Amniotic epithelial cell (primary cell): ENCODE measurements around the gene PARD3B.
A peak's percentile ranks its signal among the peaks of the same experiment; 100 is the strongest.

Experiments
- DNase-seq: peaks from one replicate; pipeline ENCODE4 v3.0.0-alpha.2; 2010; ENCODE audit warnings: low read depth

PARD3B gene

DNA sequence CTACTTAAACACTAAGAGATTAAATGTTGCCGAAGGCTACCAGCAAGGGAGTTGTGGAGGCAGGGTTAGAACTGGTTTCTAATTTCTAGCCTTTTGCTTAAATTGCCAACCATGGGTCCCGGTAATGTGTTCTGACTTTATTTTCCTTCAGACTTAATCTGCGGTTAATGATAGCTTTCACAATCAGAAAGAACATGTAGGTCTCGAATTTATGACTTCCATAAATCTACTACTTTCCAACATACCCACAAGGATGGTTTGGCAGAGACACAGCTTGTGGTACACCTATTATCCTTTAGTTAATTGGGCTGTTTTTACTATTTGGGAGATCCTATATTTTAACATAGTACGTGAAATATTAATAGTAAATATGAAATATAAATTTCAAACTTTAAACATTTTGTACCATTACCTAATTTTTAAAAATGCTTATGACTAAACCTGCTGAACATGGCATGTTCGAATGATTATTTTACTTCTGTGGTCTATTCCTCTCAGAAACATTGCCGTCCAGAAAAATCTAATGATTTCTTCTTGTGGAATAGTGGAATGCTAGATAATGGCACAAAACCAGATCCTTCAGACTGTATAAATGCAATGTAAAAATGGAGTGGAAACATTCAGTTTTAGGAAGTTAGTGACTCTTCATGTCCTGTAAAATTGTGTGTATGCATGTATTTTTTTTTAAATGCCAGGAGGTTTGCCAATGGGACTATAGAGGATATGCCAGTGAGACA lies 41.3 kb downstream of the PARD3B start:
- no peak for DNase-seq

DNA sequence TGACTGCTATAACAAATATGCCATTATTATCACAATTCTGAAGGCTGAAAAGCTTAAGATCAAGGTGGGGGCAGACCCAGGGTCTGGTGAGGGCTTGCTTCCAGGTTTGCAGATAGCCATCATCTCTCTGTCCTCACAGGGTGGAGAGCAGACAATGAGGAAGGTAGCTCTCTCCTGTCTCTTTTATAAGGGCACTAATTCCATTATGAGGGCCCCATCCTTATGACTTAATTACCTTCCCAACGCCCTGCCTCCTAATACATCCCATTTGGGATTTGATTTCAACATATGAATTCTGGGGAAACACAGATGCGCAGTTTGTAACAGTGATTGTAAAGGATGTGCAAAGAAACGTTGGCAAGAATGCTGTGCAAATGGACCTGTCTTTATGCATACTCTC lies 44.8 kb downstream of the PARD3B start:
- no peak for DNase-seq

DNA sequence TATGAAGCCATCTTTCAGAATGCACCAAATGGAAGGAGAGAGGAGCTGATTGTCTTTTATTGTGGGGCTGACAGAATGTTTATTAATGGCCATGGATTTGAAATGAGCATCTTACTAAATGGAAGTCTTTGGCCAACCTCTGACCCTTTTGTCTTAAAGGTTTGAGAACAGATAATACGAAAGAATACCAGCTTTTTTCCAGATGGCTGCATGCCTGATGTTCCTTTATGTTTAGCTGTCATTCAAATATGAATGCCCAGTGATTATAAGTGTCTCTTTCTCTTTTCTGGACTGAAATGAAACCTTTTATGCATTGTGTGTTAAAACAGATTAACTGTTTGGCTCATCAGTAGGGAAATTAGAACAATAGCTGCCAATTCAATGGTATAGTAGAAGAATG lies 46.0 kb downstream of the PARD3B start:
- no peak for DNase-seq

DNA sequence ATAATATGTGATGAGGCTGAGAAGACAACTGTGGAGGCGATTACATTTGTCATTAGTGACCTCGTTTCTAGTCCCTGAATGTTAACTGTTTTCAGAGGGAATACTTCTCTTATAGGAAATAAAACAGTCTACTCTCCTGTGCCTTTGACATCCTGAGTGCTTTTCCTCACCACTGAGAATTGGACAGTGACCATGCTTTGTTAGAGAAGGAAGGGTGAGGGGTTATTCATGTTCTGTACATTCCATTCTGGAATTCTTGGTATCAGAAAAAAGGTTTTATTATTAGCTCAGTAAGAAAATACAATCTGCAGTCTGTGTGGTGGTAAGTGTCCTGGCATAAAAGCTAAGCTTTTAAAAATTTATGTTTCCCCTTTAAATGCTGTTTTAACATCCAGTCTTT lies 58.8 kb downstream of the PARD3B start:
- DNase-seq, result peak; percentile 3

DNA sequence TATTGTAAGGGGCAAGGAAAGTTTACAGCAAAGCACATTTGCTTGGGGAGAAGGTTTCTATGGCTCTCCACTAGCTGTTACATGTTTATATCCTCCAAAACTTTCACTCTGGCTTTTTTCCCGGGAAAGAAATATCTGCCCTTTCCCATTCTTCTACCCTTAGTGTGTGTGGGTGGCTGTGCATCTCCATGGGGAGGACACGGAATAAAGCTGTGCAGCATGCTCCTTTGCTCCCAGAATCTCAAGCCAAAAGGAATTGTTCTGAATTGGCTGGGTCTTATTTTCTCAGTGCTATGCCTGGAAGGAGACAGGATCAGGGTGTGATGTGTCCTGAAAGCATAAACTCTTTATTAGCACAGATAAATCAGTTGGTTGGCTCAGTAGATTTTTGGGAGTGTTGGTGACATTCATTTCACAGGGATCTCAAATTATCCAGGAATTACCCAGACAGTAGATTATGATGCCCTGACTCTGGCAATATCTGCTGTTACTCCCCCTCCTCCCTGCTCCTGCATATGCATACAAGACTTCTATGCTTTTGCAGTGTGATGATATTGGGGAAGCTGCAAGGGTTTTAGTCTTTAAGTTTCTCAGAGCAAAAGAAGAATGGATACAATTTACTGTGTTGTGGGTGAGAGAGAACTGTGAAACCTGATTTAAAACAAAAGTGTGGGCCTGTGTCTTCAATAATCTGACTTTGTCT lies 63.1 kb downstream of the PARD3B start:
- no peak for DNase-seq

DNA sequence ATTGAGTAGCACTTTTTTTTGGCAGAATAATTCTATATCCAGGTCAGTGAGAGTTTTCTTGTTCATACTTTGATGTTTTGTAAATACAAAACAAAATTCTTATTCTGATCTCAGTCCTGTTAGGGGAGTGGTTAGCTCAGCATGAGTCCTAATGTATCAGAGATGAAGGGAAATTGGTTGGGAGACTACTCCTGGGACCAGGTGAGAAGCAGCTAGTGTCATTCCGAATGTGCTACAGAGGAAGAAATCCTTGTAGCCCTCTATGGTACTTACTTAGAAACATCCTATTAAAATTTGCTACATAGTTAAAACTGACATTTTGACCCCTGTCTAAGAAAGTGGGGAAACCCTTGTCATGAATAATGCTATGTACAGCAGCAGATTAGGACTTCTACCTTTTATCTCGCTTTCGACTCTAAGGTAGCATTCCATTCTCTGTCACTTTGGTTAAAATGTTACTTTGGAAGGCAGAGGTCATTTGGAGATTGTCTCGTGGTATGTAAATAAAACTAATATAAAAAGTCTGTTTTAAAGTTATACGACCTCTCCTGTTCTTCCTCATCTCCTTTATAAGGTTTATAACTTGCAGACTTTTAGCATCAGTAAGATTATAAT lies 65.8 kb downstream of the PARD3B start:
- DNase-seq, result no peak

DNA sequence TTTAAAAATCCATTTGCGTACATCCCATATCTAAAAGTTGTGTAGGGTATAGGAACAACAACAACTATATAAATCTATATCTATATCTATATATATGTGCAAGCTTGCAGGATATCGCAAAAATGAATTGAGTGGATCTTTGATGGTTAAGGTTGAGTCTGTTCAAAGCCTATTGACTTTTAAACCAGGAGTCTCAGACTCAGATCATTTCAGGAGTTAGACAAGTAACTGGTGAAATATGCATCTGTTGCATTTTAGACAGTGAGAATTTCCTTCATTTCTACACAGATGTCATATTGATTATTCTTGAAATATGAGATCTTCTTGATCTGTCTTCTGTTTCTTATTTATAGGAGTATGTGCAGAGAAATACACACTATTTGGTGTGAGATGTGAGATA lies 66.5 kb downstream of the PARD3B start:
- DNase-seq, result no peak

DNA sequence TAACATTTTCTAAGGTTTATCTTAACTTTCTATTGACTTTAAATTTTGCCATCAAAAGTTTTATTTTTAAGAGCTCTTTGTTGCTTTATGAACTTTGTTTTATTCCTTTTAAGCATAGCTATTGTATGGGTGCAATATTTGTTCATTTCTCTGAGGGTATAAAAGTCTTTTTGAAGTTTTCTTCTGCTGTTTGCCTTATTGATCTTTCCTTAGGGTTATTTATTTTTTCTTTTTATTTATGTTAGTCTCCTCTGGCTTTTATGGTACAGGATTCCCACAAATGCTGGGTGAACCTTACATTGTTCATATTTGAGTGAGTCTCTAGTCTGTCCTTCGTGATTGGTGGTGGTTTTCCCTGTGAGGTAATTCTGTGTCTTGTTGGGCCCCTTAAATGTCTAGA lies 68.4 kb downstream of the PARD3B start:
- DNase-seq, result no peak

DNA sequence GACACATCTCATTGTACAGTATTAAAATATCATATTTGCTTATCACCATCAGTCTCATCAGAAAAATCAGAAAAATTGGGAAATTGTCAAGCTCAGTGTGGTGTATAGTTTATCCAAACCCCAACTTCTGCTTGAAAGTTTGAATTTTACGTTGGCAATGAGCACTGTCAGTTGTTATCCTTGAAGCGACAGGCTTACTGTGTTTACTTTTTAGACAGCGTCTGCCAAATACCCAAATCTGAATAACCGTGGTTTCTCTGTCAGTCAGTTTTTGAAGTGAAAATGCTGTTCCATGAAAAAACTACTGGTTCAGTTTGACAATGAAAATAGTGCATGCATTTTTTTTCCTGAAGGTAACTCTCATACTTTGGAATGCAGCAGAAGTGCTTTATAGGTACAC lies 70.2 kb downstream of the PARD3B start:
- no peak for DNase-seq

DNA sequence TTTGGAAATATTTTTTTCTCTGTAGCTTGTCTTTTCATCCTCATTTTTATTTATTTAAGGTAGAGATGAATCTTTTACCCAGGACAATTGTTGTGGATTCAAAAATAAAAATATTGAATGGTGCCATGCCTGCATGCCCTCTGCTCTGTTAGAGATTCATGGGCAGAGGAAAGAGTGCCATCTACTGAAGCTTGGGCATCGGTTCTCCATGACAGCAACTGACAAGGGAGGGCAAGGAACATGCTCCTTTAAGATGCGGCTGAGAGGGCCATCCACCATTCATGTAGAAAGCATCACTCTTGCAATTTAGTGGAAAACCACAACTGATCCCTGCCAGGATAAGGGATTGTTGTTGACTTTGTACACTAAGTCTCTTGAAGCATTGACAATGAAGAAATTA lies 79.9 kb downstream of the PARD3B start:
- DNase-seq, result peak; percentile 21

DNA sequence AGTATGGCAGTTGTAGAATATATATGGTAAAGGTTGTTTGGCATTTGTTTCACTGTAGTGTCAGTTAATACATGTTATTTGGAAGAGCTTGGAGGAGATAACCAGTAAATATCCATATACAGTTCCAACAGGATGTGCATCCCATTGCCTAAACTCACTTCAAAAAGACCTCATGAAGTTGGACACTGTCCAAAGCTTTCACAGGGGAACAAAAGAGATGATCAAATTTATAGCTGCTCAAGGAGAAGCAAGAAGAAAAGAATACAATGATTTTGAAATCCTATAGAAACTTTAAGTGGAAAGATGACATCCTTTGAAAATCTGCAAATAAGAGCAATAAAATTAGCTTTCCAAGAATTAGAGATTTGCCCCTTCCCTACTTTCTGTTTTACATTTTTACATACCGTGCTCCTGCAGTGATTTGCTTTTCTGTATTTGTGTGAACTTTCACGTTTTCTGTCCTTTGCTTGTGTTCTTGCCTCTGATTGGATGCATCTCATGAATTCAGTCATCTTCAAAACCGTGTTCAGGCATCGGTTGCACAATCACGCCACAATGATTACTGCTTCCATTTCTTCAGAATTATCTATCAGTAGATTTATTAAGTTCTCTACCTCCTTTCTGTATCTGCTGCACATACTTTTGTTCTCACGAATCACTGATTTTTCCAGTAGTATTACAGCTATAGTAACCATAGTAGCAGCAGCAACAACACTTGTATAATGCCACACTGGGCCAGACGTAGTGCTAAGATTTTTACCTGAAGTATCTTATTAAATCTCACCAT lies 83.8 kb downstream of the PARD3B start:
- peak; percentile 29 for DNase-seq

DNA sequence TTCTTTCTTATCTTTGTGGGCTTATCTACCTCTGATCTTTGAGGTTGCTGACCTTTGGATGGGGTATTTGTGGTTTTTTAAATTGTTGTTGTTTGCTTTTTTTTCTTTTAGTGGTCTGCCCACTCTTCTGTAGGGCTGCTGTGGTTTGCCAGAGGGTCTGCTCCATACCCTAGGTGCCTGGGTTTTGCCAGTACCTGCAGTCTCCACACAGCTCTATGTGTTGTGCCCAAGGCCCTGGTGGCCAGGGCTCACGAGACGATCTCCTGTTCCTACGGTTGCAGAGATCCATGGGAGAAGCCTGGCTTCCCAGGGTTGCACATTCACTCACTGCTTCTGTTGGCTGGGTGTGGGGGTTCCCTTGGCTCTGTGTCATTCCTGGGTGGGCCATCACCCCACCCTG lies 87.1 kb downstream of the PARD3B start:
- DNase-seq, result no peak

DNA sequence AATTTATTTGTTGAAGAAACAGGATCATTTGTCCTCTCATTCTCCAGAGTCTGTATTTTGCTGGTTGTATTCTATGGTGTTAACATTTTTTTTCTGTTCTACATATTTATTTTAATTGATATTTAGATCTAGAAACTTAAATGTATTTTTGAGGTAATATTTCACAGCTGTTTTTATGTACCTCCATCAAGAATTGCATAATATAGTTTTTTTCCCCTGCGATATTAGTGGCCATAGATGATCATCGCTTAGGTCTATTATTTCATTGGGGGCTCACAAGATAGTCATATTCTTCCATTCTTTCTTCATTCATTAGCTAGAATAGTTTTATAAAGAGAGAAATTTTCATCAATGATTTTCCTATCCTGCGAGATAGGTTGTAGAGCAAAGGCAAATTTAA lies 89.3 kb downstream of the PARD3B start:
- no peak for DNase-seq

DNA sequence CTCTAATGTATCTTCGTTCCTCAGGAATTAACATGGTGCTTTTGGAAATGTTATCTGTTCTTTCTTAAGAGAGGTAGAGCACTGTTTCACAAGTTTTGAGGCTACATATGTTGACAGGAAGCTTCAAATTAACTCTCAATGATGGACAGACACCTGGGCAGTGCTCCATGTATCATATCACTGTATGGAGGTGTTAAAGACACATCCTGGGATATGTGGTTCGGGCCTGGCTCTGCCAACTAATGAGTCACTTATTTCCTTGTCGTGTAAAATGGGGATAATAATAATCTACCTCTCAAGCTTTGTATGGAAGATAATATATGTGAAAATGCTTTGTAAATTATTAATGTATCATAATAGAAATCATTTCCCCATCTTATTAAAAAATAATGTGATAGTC lies 90.2 kb downstream of the PARD3B start:
- no peak for DNase-seq

DNA sequence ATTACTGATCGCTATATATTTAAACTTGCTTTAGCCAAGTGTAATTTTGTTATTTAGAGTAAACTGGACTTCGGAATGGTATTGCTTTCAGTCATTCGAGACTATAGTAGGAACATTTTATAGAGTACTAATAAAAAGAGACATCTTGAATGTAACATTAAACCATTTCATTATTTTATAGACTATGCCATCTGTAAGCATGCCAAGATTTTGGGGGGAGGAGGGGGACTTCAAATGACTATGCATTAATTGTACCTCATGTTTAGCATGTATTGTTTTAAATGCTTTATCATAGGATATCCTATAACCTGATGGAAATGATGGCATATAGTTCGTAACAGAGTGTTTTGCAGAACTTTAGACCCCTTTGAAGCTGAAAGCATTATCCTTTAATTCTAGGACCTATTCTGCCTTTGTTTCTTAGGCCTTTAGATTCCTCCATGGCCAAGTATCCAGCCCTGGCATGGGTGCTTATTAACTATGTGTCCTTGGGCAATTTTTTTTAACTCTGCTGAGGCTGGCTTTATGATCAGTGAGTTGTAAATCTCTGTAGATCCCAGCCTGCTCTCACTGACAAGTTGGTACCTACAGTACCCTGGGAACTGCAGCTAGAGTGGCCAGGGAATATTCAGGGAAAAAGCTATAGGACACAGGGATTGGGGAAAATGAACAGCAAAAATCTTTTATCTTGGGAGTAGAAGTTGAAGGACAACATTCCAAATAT lies 93.4 kb downstream of the PARD3B start:
- DNase-seq, result no peak

DNA sequence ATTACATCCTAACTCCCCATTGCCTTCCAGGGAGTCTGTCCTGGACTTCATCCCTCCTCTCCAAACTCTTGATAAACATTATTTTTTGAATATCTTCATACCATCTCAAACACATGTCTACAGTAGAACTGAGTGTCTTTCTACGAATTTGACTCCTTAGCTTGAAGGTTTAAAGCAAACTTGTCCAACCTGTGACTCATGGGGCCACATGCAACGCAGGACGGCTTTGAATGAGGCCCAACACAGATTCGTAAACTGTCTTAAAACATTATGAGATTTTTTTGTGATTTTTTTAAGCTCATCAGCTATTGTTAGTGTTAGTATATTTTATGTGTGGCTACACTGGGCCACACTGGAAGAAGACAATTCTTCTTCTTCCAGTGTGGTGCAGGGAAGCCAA lies 98.1 kb downstream of the PARD3B start:
- peak; percentile 17 for DNase-seq

DNA sequence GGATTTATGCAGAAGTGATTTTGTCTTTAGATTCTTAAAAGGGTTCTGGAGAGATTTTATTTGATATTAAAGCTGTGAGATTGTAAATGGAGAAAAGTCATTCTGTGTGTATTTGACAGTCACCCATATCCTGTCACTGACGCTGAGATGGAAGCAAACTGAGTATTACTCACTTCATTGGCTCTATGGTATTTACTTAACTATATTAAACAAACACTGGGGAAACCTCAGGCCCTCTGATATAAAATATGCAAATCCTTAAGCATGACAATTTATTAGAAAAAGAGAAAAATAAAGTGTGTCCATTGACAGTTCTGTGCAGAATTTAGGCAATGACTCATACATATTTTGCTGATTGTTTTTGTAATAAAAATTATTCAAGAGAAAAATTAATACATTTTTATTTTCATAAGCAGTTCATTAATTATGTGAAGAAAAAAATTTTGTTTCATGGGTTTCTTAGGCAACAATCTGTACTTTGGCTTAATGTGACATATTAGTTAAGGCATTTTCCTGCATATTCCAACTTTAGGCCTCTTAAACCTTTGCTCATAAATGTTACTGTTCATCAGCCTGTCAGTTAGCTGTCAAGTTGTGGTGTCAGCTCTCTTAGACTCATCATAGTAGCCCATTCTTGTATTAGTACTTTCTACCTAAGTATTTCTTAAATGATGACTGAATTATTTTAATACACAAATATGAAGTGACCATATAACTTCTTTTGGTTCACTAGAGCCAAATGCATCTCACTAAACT lies 99.9 kb downstream of the PARD3B start:
- DNase-seq, result peak; percentile 38

DNA sequence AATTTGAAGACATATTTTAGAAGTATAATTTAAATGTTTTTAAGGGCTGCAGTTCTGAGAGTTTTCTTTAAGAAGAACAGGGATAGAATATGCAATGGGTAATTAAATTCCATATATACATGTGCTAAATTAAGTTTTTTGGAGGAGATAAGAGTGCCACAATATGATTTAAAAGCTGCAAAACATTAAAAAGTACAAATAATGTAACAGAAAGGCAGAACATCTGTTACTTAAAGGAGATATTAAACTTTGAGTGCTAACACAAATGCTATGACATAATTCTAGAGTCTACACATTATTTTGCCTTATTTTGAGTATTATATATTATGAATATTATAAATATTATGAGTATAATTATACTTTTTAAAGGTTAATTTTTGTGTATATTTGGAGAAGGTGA lies 102.4 kb downstream of the PARD3B start:
- DNase-seq, result no peak

DNA sequence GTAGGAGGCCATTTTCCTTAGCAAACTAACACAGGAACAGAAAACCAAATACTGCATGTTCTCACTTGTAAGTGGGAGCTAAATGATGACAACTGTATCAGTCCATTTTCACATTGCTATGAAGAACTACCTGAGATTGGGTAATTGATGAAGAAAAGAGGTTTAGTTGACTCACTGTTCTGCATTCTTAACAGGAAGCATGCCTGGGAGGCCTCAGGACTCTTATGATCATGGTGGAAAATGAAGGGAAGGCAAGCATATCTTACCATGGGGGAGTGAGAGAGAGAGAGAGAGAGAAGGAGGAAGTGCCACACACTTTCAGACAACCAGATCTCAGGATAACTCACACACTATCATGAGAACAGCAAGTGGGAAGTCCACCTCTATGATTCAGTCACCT lies 105.3 kb downstream of the PARD3B start:
- peak; percentile 15 for DNase-seq

DNA sequence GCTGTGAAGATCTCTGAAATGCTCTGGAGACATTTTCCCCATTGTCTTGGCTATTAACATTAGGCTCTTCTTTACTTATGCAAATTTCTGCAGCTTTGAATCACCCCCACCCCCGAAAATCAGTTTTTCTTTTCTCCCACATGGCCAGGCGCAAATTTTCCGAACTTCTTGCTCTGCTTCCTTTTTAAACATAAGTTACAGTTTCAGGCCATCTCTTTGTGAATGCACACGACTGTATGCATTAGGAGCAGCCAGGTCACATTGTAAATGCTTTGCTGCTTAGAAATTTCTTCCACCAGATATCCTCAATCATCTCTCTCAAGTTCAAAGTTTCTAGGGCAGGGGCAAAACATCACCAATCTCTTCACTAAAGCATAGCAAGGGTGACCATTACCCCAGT lies 106.8 kb downstream of the PARD3B start:
- DNase-seq, result no peak

DNA sequence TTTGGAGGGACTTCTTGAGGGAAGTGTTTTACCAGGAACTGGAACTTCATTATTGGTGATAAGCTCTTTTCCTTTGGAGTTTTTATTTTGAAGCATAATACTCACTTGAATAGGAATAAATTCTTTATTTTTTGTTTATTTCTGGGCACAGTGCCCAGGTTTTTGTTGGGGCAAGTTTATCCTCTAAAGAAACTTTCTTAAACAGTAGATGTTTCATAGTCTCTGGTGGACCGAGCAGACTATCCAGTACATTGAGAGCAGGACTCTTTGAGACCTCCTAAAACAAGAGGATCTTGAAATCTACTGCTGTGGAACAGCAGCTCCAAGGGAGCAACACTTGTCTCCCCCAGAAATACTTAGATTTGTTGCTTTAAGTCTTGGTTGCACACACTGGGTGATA lies 109.4 kb downstream of the PARD3B start:
- no peak for DNase-seq
